CD4-positive, alpha-beta T cell treated with Interleukin-21 for 1 hour (primary cell): ENCODE measurements around the gene NABP2.
"Not testable (repeated sequence)": the region's sequence is repeated elsewhere in the genome, so short reads cannot be mapped to it uniquely, and the experiment has no call there.

Experiments
- DNase-seq: peaks from one replicate; pipeline ENCODE4 v3.0.0-alpha.2; 2020

NABP2 gene

DNA sequence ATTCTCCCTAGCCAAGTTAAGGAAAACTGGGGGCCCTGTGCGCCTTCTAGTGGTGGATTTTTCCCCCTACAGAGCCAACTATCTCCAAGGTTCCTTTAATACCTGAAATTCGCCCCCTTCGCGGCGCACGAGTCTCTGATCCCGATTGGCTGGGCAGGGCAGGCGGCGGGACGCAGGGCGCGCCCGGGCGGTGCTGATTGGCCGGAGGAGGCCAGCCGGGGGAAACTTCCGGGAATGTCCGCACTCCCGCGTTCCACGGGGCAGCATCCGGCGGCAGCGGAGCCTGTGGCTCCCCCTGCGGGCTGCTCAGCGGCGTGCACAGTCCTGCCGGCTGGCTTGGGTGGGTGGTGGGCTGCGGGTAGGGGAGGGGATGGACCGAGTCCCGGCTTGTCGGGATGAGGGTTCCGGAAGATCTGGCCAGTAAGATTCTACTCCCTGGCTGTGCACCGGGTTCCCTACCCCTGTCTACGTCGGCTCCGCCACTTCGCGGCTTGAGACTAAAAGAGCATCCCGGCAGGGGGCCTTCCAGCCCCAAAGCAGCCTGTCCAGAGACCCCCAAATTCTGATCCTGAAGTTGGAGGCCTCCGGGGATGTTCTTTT lies at the start of gene NABP2:
Gene NABP2 (plus strand): TSS at position 241 of the 600 bp plus-strand sequence. CDS start 515 bp downstream, outside the sequence.
- DNase-seq: peak; percentile 94

DNA sequence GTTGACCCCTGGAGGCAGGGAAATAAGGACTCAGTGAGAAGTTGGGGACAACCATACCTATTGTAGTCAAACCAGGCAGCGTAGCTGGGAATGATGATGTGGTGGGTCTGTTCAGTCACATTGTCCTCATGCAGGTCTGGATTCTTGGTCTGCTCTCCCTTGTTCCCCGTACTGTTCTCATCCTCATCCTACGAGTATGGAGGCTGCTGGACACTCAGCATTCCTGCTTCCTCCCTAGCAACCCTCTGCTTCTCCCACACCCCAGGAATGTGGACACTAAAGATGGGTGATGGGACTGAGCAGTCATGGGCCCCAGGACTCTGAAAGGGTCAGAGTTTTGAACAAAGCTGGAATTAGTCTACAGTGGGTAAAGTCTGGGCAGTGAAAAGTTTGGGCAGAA lies 45.8 kb upstream of the NABP2 start:
- DNase-seq: no peak

DNA sequence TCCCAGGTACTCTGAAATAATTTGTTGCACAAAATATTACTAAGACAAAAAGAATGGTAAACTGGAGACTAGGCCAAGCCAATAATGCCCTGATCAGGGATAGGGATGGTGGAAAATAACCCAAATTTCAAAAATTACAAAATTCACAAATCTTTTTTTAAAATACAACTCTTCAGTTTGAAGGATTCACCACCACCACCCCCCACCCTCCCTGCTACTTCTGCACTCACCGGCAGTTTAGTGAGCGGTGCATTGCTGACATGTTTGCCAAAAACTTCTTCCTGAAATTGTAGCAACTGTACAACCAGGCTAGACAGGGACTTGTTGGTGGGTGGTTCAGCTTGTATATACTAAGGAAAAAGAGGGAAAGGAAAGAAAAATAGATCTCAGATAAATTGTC lies 37.2 kb upstream of the NABP2 start:
- no peak for DNase-seq

DNA sequence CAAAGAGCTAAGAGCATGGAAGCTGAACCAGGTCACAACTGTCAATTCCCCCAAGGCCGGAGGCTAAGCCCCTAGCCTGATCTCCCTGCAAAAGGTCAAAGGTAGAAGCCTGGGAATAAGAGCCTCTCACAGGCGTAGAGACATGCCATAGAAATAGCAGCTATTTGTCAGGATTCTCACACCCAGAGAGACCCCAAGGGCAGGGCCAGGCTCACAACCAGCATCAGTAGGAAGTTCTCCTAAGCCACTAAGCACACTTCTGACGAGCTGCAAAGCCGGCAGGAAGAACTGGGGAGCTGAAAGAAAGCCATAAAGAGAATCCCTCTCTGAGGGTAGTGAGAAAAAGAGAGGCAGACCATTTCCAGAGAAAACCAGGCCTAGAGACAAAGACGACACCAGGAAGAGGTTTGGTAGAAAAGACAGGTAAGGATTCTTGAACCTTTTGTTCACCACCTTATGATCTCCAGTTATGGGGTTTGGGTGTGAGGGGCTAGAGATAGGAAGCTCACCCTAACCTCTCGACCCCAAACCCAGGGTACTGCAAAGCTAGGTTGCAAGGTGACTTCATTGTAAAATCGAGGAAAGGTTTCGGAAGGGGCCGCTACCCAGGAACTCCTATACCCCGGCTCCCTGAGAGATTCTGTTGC lies 35.9 kb upstream of the NABP2 start:
- no peak for DNase-seq

DNA sequence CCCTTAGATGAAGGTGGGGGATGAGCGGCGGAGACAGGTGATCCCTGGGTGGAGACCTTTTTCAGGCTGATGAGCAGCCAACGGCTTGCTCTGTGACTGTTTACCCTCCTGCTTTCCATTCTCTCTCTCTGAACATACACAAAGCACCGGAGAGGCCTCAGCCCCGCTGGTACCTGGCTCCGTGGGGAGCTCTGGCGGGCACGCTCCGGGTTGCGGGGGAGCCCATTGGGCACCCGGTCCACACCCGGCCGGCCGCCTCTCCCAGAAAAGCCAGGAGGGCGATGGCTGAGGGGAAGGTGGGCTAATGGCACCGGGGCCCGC lies 35.4 kb upstream of the NABP2 start:
- no peak for DNase-seq

DNA sequence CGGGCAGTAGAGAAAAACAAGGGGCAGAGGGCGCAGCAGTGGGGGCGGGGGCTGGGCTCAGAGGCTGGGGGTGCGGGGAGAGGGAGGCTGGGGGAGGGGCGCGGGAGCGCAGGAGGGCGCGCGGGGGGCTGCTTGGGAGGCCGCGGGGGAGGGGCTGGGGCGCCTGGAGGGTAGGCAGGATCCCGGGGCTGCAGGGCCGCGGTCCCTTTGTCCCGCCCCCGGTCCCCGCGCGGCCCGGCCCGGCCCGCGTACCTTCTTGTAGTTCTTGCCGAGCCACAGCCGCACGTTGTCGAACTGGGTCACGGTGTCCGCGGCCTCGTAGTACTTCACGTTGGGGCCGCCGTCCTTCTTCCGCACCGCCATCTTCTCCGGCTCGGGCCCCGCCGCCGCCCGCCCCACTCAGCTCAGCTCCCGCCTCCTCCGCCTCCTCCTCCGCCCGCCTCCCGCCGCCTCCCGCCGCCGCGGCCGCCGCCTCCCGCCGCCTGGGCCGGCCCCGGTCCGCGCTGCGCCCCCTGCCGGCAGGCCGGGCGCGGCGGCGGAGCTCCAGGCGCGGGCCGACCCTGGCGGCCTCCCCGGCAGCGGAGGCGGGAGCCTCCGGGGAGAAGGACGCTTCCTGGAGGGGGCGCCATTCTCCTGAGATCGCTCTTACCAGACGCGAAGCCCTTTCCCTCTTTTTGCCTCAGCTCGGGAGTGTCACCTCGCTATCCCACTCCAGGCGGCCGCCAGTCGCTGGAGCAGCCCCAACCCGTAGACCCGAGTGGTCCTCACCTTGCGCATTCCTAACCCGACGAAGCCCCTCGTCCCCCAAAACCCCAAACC lies 34.8 kb upstream of the NABP2 start, which contains the start of gene SMARCC2:
Gene SMARCC2 (minus strand): TSS at position 385 of the 819 bp plus-strand sequence. CDS start 22 bp downstream, at position 363.
- peak; percentile 89 for DNase-seq

DNA sequence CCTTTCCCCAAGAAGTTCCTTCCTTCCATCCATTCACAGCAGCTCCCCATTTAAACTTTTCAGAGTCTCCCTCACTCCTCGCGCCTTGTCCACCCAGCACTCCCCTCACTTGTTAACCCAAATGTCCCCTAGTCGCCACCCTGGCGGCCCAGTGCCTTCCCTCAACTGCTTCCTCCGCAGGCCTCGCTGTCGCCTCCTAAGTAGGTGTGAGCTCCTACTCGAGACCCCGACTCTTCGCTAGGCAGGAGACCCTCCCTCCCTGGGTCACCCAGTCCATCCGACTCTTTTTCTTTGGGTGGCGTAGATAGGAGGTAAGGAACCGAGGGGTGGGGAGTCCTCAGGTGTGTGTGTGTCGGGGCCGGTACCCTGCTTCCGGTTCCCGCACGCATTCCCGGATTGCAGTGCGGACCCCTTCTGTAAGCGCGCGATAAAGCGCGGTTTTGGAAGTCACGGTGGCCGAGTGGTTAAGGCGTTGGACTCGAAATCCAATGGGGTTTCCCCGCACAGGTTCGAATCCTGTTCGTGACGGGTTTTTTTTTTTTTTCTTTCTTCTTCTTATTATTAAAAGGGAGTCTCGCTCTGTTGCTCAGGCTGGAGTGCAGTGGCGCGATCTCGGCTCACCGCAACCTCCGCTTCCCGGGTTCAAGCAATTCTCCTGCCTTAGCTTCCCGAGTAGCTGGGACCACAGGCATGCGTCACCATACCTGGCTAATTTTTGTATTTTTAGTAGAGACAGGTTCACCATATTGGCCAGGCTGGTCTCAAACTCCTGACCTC lies 34.0 kb upstream of the NABP2 start:
- DNase-seq: peak; percentile 85

DNA sequence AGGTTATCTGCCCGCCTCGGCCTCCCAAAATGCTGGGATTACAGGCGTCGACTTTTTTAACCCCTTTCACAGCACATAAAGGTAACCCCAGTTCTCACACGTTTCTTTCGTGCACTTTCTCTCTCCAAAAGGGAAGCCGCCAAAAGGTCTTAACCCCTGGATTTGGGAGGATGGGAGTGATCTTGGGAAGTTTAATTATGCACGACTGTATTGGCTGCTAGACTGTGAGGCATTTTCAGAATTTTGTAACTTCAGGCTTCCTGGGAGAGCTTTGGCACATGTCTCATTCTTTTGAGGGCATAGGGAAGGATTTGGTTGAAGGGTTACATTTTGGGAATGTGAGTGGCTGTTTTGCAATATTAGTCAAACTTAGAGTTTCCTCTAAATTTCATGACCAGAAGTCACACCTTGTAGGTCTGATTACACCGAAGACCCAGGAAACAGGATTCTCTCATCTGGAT lies 33.4 kb upstream of the NABP2 start:
- no peak for DNase-seq

DNA sequence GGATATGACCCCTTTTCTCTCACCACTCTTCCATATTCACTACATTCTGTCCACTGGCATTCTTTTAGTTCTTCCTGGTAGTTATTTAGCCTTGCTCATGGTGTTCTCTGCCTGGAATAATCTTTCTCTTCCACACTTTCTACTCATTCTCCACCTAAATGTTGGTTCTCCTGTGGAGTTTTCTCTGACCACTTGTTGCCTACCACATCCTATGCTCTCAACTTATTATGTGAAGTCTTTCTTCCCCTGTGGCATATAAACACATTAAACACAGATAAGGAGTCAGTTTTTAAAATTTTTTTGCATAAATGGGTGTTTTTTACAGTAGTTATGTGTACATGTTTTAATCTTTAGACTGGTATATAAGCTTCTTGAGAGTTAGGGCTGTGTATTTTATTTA lies 31.6 kb upstream of the NABP2 start:
- no peak for DNase-seq

DNA sequence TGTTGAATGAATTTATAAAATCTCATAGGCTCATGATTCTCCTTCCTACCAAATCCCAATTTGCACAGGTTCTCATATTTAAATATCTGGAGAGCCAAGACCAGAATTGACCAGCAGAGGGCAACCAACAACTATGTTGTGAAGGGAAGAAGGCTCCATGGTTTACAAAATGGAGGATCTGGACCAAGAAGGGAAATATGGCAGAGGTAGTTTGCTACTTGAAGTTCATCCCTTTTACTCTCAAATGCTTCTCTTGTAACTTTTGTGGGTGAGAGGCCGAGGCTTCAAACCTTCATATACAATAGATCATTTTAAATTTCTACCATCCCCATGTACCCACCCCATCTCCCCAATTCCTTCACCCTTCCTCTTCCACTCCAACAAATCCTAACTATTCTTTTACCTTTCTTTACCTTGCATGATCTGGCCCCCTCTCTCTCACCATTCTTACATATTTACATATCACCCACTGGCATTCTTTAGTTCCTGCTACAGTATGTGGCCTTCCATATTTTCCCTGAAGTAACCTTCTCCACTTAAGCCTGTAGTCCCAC lies 31.0 kb upstream of the NABP2 start:
- peak; percentile 86 for DNase-seq

DNA sequence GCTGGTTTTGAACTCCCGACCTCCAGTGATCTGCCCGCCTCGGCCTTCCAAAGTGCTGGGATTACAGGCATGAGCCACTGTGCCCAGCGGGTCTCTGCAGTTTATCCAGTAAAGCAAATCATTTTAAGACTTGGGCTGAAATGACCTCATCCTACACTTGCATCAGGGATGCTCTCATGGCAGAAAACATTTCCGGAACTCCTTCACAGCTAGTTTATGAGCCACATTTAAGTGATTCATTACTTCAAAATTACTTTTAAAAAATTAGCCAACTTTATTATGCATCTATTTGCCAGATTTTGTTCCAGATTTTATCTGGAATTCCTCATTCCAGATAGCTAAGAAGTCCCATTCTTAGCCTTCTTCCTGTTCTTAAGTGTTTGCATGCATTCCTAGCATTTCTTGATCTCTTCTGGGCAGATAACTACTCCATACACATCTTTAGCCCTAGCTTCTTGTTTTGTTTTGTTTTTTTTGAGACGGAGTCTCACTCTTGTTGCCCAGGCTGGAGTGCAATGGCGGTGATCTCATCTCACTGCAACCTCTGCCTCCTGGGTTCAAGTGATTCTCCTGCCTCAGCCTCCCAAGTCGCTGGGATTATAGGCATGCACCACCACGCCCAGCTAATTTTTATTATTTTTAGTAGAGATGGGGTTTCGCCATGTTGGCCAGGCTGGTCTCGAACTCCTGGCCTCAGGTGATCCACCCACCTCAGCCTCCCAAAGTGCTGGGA lies 27.2 kb upstream of the NABP2 start:
- DNase-seq: not testable (repeated sequence)

DNA sequence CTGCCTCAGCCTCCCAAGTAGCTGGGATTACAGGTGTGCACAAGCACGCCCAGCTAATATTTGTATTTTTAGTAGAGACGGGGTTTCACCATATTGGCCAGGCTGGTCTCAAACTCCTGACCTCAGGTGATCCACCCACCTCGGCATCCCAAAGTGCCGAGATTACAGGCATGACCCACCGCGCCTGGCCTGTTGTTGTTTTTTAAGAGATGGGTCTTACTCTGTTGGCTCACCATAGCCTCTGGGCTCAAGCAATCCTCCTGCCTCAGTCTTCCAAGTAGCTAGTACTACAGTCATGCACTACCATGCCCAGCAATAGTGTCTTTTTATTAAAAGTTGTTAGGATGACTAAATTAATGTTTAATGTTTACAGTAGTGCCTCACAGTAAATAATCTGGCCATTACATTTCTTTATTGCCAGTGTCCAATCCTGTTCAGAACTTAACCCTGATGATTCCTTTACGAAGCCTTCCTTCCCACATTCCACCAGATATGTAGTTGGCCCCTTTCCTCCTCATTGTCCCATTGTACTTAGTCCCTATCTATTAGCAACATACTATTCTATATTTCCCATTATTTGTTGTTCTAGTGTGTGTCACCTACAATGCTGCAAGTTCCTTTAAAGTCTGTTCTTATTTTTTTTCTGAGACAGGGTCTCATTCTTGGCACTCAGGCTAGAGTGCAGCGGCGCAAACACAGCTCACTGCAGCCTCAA lies 26.1 kb upstream of the NABP2 start:
- no peak for DNase-seq

DNA sequence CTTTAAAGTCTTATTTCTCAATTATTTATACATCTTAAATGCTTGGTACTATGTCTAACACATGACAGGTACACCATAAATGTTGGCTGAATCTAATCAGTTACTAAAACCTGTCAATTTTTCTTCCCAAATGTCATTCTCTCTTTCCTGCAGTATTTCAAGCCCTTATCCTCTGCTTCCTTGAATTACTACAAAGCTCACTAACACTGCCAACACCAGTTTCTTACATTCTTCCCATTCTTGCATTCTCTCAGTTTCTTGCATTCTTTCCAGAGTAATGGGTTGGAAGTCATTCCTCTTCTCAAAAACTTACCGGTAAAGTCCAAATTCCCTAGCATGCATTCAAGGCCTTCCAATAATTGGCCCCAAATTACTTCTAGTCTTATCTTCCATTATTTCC lies 25.3 kb upstream of the NABP2 start:
- DNase-seq: no peak

DNA sequence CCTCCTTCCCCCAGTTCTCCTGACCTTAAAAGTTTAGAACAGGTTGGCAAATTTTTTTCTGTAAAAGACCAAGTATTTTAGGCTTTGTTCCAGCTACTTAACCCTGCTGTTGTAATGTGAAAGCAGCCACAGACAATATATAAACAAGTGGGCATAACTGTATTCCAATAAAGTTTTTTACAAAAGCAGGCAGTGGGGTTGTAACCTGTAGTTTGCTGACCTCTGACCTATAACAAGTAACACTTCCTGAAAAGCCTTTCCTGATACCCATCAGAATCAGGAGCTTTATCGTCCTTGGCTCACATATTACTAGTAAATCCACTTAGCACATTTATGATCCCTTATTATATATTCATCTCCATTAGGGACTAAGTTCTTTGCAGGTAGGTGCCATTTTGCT lies 21.8 kb upstream of the NABP2 start:
- no peak for DNase-seq

DNA sequence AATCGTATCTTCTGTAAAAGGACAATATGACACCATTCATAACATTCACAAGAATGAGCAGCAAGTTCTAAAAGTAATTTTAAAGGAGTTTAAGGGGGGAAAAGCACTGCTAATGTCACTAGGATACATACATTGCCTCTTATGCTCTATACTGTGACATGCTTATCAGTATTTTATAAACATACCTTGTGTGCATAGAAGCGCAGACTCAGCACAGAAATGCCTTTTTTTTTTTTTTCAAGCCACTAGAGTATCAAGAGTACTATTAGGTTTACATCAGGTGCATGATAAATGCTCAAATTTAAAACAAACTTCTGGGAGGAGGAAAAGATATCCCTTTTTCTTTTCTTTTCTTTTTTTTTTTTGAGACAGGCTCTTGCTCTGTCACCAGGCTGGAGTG lies 21.3 kb upstream of the NABP2 start:
- no peak for DNase-seq

DNA sequence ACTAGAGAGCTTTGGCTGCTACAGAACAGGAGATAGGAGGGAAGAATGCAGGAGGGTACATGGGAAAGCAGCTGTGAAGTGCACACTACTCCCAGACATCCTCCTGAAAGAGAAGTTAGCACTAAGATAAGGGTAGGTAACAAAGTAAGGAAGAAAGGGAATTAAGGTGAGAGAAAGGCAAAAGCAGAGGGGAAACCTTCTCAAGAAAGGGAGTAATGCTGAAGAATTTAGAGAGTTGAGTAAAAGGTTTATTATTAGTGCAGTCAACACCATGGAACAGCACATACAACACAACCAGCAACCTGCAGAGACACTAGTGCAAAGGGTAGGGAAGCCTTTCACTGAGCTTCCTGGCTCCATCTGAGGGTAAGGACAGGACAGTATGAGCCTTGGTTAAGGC lies 19.9 kb upstream of the NABP2 start:
- no peak for DNase-seq

DNA sequence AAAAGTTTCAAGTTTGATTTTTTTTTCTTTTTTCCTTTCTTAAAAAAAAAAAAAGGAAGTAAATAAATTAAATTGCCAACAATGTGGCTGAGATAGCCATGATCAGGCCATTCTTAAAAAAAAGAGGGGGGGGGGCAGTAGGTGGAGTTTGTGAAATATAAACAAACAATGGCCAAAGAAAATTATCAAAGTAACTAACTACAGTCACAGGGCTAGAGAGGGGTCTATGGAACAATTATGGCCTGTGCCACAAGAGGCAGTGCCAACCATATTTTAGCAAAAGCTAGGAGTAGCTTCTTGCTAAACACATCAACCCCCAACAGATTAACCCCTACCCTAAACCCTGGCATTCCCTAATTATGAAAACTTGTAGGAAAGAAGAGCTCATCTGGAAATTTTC lies 18.7 kb upstream of the NABP2 start:
- no peak for DNase-seq

DNA sequence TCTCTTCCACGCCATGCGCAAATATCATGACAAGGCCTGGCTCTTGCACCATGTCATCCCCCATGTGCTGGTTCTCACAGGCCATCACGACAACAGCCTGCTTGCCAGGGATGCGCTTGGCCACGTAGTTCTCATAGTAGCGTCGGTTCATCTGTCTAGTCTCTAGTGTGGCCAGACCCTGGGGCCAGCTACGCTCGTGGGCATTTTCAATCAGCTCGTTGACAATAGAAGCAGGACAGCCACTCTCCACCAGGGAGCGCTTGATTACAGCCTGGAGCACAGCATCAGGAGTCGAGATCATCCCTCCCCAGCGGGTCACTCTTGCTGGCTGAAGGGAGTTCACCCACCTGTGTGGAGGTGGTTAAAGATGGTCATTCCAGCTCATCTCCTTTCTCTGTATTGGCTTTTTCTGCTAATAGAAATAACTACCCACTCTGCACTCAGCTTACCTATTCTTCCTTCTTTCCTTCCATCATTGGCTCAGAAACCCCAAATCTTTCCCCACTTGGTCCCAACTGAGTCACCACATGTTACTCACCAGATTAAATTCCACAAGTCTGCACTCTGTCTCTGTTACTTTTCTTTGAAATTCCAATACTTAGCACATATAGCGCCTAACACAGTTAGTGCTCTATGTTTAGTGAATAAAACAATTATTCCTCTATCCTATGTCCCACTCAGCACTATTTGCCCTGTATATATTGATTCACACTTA lies 17.5 kb upstream of the NABP2 start:
- peak; percentile 56 for DNase-seq

DNA sequence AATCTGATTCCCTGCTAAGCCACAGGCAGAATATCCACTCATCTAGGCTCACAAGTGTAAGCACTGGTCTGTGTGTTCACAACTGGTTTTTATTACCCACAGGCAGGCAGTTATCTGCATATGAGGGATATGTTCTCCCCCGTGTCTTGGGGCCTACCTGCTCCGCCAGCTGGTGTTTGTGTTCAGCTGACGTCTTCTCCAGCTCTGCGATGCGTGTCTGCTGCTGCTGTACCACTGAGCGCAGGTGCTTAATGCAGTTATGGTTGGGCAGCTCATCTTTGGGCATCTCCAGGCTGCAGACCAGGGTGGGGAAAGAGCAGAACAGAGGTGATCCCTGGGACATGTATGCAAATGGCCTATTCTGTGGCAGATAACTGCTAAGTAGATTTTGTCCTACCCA lies 16.1 kb upstream of the NABP2 start:
- DNase-seq: no peak

DNA sequence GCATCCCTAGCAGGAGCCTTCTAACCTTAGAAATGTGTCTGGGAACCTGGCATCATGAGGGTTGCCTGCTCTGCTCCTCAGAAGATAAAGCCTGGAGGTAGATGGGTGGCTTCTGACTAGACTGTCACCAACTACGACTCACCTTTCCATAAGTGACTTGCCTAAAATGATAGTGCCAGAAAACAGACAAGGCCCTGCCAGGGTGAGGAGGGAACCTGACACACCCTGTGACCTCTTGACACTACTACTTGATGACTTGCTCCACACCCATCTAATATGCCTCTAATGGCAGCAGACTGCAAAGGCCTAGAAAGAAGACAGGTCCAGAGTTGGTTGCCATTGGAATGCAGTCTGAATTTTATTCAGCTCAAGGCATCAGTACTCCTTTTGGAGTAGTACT lies 11.8 kb upstream of the NABP2 start:
- DNase-seq: no peak

DNA sequence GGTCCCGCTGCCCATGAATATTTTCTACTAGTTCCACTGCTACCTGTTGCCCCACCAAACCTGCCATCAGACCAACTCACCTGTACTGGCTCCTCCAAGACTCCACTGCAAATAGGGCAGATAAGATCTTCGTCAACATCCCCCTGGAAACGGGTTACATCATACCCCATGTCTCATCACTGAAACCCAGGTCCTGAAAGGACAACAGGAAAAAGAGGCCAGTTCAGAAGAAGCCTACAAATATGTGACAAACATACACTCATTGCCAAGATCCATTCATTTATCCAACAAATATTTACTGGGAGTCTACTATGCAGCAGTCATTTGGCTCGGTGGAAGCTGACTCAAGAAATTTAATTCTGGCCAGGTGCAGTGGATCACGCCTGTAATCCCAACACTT lies 10.3 kb upstream of the NABP2 start:
- no peak for DNase-seq
